DMS 273 (cell line): ENCODE measurements around the gene OCIAD2.
"Not testable (repeated sequence)": the region's sequence is repeated elsewhere in the genome, so short reads cannot be mapped to it uniquely, and the experiment has no call there.

Experiments used
- DNase-seq: peaks from one replicate; lab custom pipeline; 2025; ENCODE audit not compliant: unreplicated experiment; lab: John Stamatoyannopoulos, UW

Gene OCIAD2

GRCh38 chr4:48906206-48907173 lies at the start of gene OCIAD2:
Gene OCIAD2, minus strand, starts transcription at chr4:48906774. Its CDS starts 2,225 bp downstream, at chr4:48904549.
- DNase-seq, result peak; percentile 86

- DNase-seq, result no peak
Measured at GRCh38 chr4:48954314-48954713, 47.7 kb upstream of the OCIAD2 start.

- DNase-seq, result no peak
Measured at GRCh38 chr4:48949518-48950219, 43.1 kb upstream of the OCIAD2 start.

GRCh38 chr4:48949086-48949485 lies 42.5 kb upstream of the OCIAD2 start:
- DNase-seq, result no peak

GRCh38 chr4:48947731-48948130 lies 41.2 kb upstream of the OCIAD2 start:
- no peak for DNase-seq

- no peak for DNase-seq
Measured at GRCh38 chr4:48945981-48946380, 39.4 kb upstream of the OCIAD2 start.

GRCh38 chr4:48944756-48945241 lies 38.2 kb upstream of the OCIAD2 start:
- DNase-seq, result peak; percentile 36

GRCh38 chr4:48944252-48944651 lies 37.7 kb upstream of the OCIAD2 start:
- DNase-seq, result no peak

GRCh38 chr4:48943387-48943786 lies 36.8 kb upstream of the OCIAD2 start:
- DNase-seq, result peak; percentile 33

- DNase-seq, result peak; percentile 65
Measured at GRCh38 chr4:48939785-48940184, 33.2 kb upstream of the OCIAD2 start.

- no peak for DNase-seq
Measured at GRCh38 chr4:48938831-48939230, 32.3 kb upstream of the OCIAD2 start.

- no peak for DNase-seq
Measured at GRCh38 chr4:48937033-48937432, 30.5 kb upstream of the OCIAD2 start.

GRCh38 chr4:48931459-48931858 lies 24.9 kb upstream of the OCIAD2 start:
- DNase-seq, result no peak

GRCh38 chr4:48930654-48931053 lies 24.1 kb upstream of the OCIAD2 start:
- no peak for DNase-seq

GRCh38 chr4:48924416-48924815 lies 17.8 kb upstream of the OCIAD2 start:
- DNase-seq, result no peak

- DNase-seq, result not testable (repeated sequence)
Measured at GRCh38 chr4:48923065-48923464, 16.5 kb upstream of the OCIAD2 start.

GRCh38 chr4:48914311-48914710 lies 7.7 kb upstream of the OCIAD2 start:
- no peak for DNase-seq

- peak; percentile 83 for DNase-seq
Measured at GRCh38 chr4:48913346-48913745, 6.8 kb upstream of the OCIAD2 start.

GRCh38 chr4:48912349-48912748 lies 5.8 kb upstream of the OCIAD2 start:
- no peak for DNase-seq

GRCh38 chr4:48910511-48910910 lies 3.9 kb upstream of the OCIAD2 start:
- no peak for DNase-seq

- DNase-seq, result peak; percentile 34
Measured at GRCh38 chr4:48909697-48910096, 3.1 kb upstream of the OCIAD2 start.

- no peak for DNase-seq
Measured at GRCh38 chr4:48908687-48909086, 2.1 kb upstream of the OCIAD2 start.
